HL-60 (cell line): ENCODE data around the gene RCBTB2.

Experiments used
- DNase-seq, 2 experiments: peaks; one replicate each; pipeline ENCODE4 v3.0.0-alpha.2; 2010 to 2020; ENCODE audit warnings: low read depth in 1 of 2, low spot score in 1 of 2
- H3K27ac ChIP-seq: fragments of 250-450 bp; sonication (Bioruptor Pico); replicated peaks from 2 replicates; pipeline ENCODE4 v1.5.1; 2020; ENCODE audit warnings: mild to moderate bottlenecking, moderate library complexity
- H3K27me3 ChIP-seq: fragments of 250-450 bp; sonication (Bioruptor Pico); 2 replicates; pipeline ENCODE4 v1.5.1; 2021; ENCODE audit warnings: mild to moderate bottlenecking, moderate library complexity; ENCODE audit not compliant: insufficient read depth, poor library complexity, severe bottlenecking
- H3K4me3 ChIP-seq: replicated peaks from 2 replicates; pipeline ENCODE4 v1.5.1; 2011; ENCODE audit warnings: mild to moderate bottlenecking, control low read depth, low read length; ENCODE audit not compliant: insufficient read depth
- CTCF ChIP-seq: IDR thresholded peaks from one replicate; pipeline ENCODE4 v1.5.1; 2011; ENCODE audit warnings: low read length, control low read depth, inconsistent platforms; ENCODE audit not compliant: insufficient read depth
- GABPA ChIP-seq: IDR thresholded peaks from 2 replicates; pipeline ENCODE4 v1.6.1; 2012; ENCODE audit warnings: low read depth
- POLR2AphosphoS5 ChIP-seq: IDR thresholded peaks from 2 replicates; pipeline ENCODE4 v1.6.1; 2012; ENCODE audit warnings: low read depth
- REST ChIP-seq: IDR thresholded peaks from 2 replicates; pipeline ENCODE4 v1.6.1; 2012; ENCODE audit warnings: low read depth; ENCODE audit not compliant: insufficient replicate concordance
- SPI1 ChIP-seq: IDR thresholded peaks from 2 replicates; pipeline ENCODE4 v1.6.1; 2012; ENCODE audit warnings: low read depth, mild to moderate bottlenecking, borderline replicate concordance

The RCBTB2 gene

GRCh38 chr13:48579165-48579918 lies 46.5 kb upstream of the RCBTB2 start:
- TF ChIP-seq CTCF = no peak
- TF ChIP-seq GABPA = no peak
- 0 out of 2 replicates have a peak, but pooled peaks have one; percentile 29 for TF ChIP-seq POLR2AphosphoS5
- peak; percentile 99 for TF ChIP-seq SPI1
- peak; percentile 78 to 87 for DNase-seq

GRCh38 chr13:48578516-48579164 lies 45.8 kb upstream of the RCBTB2 start:
- TF ChIP-seq SPI1 (no peak), POLR2AphosphoS5 (no peak), CTCF (no peak), GABPA (no peak), REST (no peak)
- Histone ChIP-seq H3K27ac (peak overlapping the region; percentile 71), H3K4me3 (no peak overlapping the region), H3K27me3 (no peaks in the 10 kb centered on the region)
- no peak for DNase-seq

More at GRCh38 chr13:48579165-48579918, 46.5 kb upstream of the RCBTB2 start:
- H3K27me3 ChIP-seq = no peaks in the 10 kb centered on the region
- peak overlapping the region; percentile 71 for H3K27ac ChIP-seq
- H3K4me3 ChIP-seq = no peak overlapping the region

GRCh38 chr13:48576448-48577010 lies 43.6 kb upstream of the RCBTB2 start:
- H3K27me3 ChIP-seq = no peaks in the 10 kb centered on the region
- no peak for TF ChIP-seq GABPA
- TF ChIP-seq POLR2AphosphoS5 = no peak
- no peak for TF ChIP-seq REST
- no peak for TF ChIP-seq SPI1
- TF ChIP-seq CTCF = no peak
- H3K27ac ChIP-seq = no peak overlapping the region
- no peak overlapping the region for H3K4me3 ChIP-seq
- DNase-seq = no peak
